Keratinocyte (primary cell): ENCODE data around the gene KRT78.

Source experiments
- CTCF ChIP-seq, 3 experiments: IDR thresholded peaks in 1 of 3; conservative IDR thresholded peaks in 1 of 3; optimal IDR thresholded peaks in 1 of 3; 2 replicates in 2 of 3; 3 replicates in 1 of 3; pipeline versions ENCODE3 to v1.5.1; 2011; ENCODE audit warnings: low read length in 3 of 3, mild to moderate bottlenecking in 3 of 3, moderate library complexity in 2 of 3, control low read depth in 1 of 3, inconsistent platforms in 1 of 3; ENCODE audit not compliant: insufficient read depth in 2 of 3; ENCODE audit errors: extremely low read depth in 1 of 3
- EZH2 ChIP-seq: IDR thresholded peaks from one replicate; pipeline ENCODE4 v1.6.1; 2012; ENCODE audit warnings: inconsistent platforms, mild to moderate bottlenecking, low read length, moderate library complexity

- TF ChIP-seq EZH2 (no peak), CTCF (optimal IDR thresholded peaks at IDR 0.05 in 1 of 3, IDR thresholded peaks at IDR 0.05 in 1 of 3, conservative IDR thresholded peaks at IDR 0.05 in 1 of 3; ENCODE audit: extremely low read depth in 1 of 3, insufficient read depth in 2 of 3, low read length in 3 of 3) (no peak)
These were observed 59.7 kb downstream of the KRT78 start for GRCh38 chr12:52788876-52789636.
